Transverse colon (tissue), 3 donors: ENCODE data around the gene MARCOL.
"Not testable (repeated sequence)": the region's sequence is repeated elsewhere in the genome, so short reads cannot be mapped to it uniquely, and the experiment has no call there.

ENCODE experiments used
- CTCF ChIP-seq, 5 experiments: fragments of 200-600 bp in 3 of 5; fragments of 450-650 bp in 2 of 5; sonication (generic) in 3 of 5; IDR thresholded peaks; 1 replicate in 2 of 5; 2 replicates in 3 of 5; pipeline ENCODE4 v1.5.1; 2016 to 2017; ENCODE audit warnings: antibody characterized with exemption in 5 of 5, inconsistent platforms in 3 of 5, mild to moderate bottlenecking in 2 of 5, moderate library complexity in 1 of 5
- EP300 ChIP-seq: sonication (generic); formaldehyde crosslinking; IDR thresholded peaks from one replicate; pipeline ENCODE4 v1.6.1; 2017; ENCODE audit warnings: antibody characterized with exemption, low read depth
- POLR2A ChIP-seq: fragments of 450-650 bp; IDR thresholded peaks from one replicate; pipeline ENCODE4 v1.6.1; 2016; ENCODE audit warnings: antibody characterized with exemption, mild to moderate bottlenecking, moderate library complexity

- not testable (repeated sequence) for TF ChIP-seq CTCF (IDR thresholded peaks at IDR 0.05); EP300; POLR2A
Measured at GRCh38 chr5:148281336-148281735, 43.0 kb downstream of the MARCOL start.
